HFFc6 (cell line): ENCODE results near the gene SESN1. TPM values are rescaled to one million over a fixed set of nuclear protein-coding genes. Genes with fewer than 3 reads are reported as not detected.

Experiments
- DNase-seq: peaks from one replicate; pipeline ENCODE4 v3.0.0-alpha.2; 2018
- H3K27ac Mint-ChIP-seq: 2 replicates; pipeline ENCODE4 v1.8.0; 2020; ENCODE audit warnings: mild to moderate bottlenecking, mixed read lengths
- H3K27me3 Mint-ChIP-seq: 2 replicates; pipeline ENCODE4 v1.8.0; 2021; ENCODE audit warnings: mild to moderate bottlenecking, moderate library complexity, mixed read lengths; ENCODE audit not compliant: insufficient read depth
- H3K36me3 Mint-ChIP-seq: 2 replicates; pipeline ENCODE4 v1.8.0; 2021; ENCODE audit warnings: low read depth, mixed read lengths
- H3K4me1 Mint-ChIP-seq: 2 replicates; pipeline ENCODE4 v1.8.0; 2020; ENCODE audit warnings: low read depth, mixed read lengths
- H3K4me3 Mint-ChIP-seq: 2 replicates; pipeline ENCODE4 v1.8.0; 2020; ENCODE audit warnings: mild to moderate bottlenecking, moderate library complexity, mixed read lengths
- H3K9me3 Mint-ChIP-seq: 2 replicates; pipeline ENCODE4 v1.8.0; 2020; ENCODE audit warnings: mild to moderate bottlenecking, mixed read lengths
- CTCF ChIP-seq: fragments of 200-600 bp; sonication (generic); IDR thresholded peaks from 2 replicates; pipeline ENCODE4 v1.5.0; 2021; ENCODE audit warnings: antibody characterized with exemption, mild to moderate bottlenecking
- total RNA-seq, 6 experiments: library from RNA; stranded (reverse); fragmentation: NEBNext Ultra II Directional; extraction: Animal tissue kit (Norgen Biotek cat#: 25700); gene quantifications; 2 replicates in 1 of 6; 3 replicates in 5 of 6; pipeline ENCODE4 v1.2.3, GENCODE V29; 2021

SESN1 gene
- total RNA-seq, 6 experiments from 2014 or later, result 12.1 to 16.9 (median 13.7) TPM

GRCh38 chr6:109069746-109070145 is 24.9 kb downstream of the SESN1 start:
- Mint-ChIP-seq H3K9me3 (no peaks in the 10 kb centered on the region), H3K36me3 (no peaks in the 10 kb centered on the region), H3K27ac (no peak overlapping the region), H3K27me3 (no peaks in the 10 kb centered on the region), H3K4me3 (no peak overlapping the region), H3K4me1 (peaks cover 22% of the 10 kb centered on the region)
- no peak for DNase-seq
- TF ChIP-seq CTCF, result no peak

- DNase-seq, result no peak
- H3K9me3 Mint-ChIP-seq, result no peaks in the 10 kb centered on the region
- H3K27ac Mint-ChIP-seq, result no peak overlapping the region
- TF ChIP-seq CTCF, result no peak
- no peak overlapping the region for H3K4me3 Mint-ChIP-seq
- H3K27me3 Mint-ChIP-seq, result no peaks in the 10 kb centered on the region
- peaks cover 23% of the 10 kb centered on the region for H3K4me1 Mint-ChIP-seq
- H3K36me3 Mint-ChIP-seq, result no peaks in the 10 kb centered on the region
Measured at GRCh38 chr6:109062767-109063352, 31.8 kb downstream of the SESN1 start.

GRCh38 chr6:109062216-109062615 is 32.4 kb downstream of the SESN1 start:
- H3K4me3 Mint-ChIP-seq, result no peak overlapping the region
- no peak for TF ChIP-seq CTCF
- no peak overlapping the region for H3K27ac Mint-ChIP-seq
- no peak for DNase-seq
- H3K4me1 Mint-ChIP-seq, result peaks cover 23% of the 10 kb centered on the region
- H3K9me3 Mint-ChIP-seq, result no peaks in the 10 kb centered on the region
- H3K27me3 Mint-ChIP-seq, result no peaks in the 10 kb centered on the region
- H3K36me3 Mint-ChIP-seq, result no peaks in the 10 kb centered on the region

GRCh38 chr6:109060571-109060970 is 34.1 kb downstream of the SESN1 start:
- Mint-ChIP-seq H3K9me3 (no peaks in the 10 kb centered on the region), H3K27me3 (no peaks in the 10 kb centered on the region), H3K27ac (no peak overlapping the region), H3K36me3 (no peaks in the 10 kb centered on the region), H3K4me3 (no peak overlapping the region), H3K4me1 (peaks cover 31% of the 10 kb centered on the region)
- no peak for TF ChIP-seq CTCF
- DNase-seq, result no peak

- H3K4me3 Mint-ChIP-seq, result no peak overlapping the region
- DNase-seq, result no peak
Measured at GRCh38 chr6:109059571-109060021, 35.0 kb downstream of the SESN1 start.

More at GRCh38 chr6:109059571-109060021, 35.0 kb downstream of the SESN1 start:
- no peaks in the 10 kb centered on the region for H3K27me3 Mint-ChIP-seq
- peak; percentile 68 for TF ChIP-seq CTCF
- no peaks in the 10 kb centered on the region for H3K36me3 Mint-ChIP-seq
- H3K27ac Mint-ChIP-seq, result 0 out of 2 replicates have a peak overlapping the region, but pooled peaks have one; percentile 3
- no peaks in the 10 kb centered on the region for H3K9me3 Mint-ChIP-seq
- H3K4me1 Mint-ChIP-seq, result peaks cover 31% of the 10 kb centered on the region
